ENCODE data around the gene WTAP.

WTAP gene

DNA sequence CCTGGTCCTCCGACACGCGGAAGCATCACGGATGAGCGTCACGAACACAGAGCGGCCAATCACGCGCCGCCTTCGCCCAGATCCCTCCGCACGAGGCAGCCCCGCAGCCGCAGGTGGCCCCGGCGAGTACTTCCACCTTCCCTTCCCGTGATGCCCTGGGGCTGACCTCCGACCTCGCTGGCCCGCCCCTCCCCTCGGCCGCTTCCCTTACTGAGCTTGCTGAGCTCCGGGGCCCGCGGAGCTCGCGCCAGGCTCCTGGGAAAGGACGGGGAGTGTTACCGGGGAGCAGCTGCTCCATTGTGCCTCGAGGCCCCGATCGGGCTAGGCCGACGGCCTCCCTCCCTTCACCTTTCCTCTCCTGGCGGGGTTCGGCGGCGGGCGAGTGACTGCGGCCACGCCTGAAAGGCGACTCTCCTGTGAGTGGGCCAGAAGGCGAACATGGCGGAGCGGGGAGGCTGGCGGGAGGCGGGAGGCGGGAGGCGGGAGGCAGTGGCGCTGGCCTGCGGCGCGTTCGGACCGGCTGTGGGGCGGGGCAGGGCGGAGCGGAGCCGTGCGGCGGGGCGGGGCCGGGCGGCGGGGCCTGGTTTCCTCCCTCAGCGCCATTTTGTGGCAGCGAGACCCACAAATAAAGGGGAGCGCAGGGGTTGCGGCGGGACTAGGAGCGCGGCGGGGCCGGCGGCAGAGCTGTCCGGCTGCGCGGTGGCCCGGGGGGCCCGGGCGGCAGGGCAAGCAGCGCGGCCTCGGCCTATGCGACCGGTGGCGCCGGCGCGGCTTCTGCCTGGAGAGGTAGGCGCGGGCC, at the start of gene WTAP:
TSS of gene WTAP (plus strand) at position 589 of the 799 bp plus-strand sequence. CDS start 8,760 bp downstream, outside the sequence.
- FAIRE-seq (no peak), DNase-seq (ENCODE audit: insufficient read length, low spot score) (peak; percentile 53)
- TF ChIP-seq POLR2A (IDR thresholded peaks at IDR 0.05; ENCODE audit: low read depth, low read length): peak; percentile 81

DNA sequence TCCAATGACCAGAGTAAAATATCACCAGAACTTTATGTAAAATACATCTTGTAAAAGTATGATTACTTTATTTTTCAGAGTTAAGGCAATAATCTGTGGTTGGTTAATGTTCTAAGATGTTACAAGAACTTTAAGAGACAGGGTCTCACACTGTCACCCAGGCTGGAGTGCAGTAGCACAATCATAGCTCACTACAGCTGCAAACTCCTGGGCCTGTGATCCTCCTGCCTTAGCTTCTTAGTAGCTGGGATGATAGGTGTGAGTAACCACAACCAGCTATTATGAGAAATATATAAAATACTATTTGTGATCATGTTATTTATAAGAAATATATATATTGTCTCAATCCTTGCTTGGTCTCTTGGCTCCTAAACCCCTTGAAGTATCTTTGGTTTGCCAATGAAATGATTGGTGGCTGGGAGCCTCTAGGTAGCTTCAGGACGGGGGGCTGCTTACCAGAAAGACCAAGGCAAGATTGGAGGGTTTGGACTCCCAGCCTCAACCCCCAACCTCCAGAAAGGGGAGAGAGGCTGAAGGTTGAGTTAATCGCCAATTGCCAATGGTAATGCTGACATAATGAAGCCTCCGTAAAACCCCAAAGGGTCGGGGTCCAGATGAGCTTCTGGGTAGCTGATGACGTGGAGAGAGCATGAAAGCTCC, 49.7 kb upstream of the WTAP start:
- FAIRE-seq: no peak
- no peak for TF ChIP-seq POLR2A (IDR thresholded peaks at IDR 0.05; ENCODE audit: low read depth, low read length)

DNA sequence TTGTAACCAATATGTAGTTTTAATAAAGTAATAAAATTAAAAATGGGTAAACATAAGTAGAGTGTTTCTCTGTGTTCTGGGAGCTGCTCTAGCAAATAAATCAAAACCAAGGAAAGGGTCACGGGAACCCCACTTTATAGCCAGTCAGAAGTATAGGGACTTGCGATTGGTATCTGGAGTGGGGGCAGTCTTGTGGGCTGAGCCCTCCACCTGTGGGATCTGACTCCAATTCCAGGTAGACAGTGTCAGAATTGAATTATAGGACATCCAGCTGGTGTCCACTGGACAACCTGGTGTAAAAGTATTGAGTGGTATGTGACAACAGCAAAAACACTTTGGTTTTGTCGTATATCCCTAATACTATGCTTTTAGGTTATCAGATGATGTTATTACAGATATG, 48.7 kb upstream of the WTAP start:
- DNase-seq (ENCODE audit: insufficient read length, low spot score): no peak
- no peak for FAIRE-seq
- no peak for TF ChIP-seq POLR2A (IDR thresholded peaks at IDR 0.05; ENCODE audit: low read depth, low read length)

More for the DNA sequence above, 49.7 kb upstream of the WTAP start:
- DNase-seq (ENCODE audit: insufficient read length, low spot score): no peak

DNA sequence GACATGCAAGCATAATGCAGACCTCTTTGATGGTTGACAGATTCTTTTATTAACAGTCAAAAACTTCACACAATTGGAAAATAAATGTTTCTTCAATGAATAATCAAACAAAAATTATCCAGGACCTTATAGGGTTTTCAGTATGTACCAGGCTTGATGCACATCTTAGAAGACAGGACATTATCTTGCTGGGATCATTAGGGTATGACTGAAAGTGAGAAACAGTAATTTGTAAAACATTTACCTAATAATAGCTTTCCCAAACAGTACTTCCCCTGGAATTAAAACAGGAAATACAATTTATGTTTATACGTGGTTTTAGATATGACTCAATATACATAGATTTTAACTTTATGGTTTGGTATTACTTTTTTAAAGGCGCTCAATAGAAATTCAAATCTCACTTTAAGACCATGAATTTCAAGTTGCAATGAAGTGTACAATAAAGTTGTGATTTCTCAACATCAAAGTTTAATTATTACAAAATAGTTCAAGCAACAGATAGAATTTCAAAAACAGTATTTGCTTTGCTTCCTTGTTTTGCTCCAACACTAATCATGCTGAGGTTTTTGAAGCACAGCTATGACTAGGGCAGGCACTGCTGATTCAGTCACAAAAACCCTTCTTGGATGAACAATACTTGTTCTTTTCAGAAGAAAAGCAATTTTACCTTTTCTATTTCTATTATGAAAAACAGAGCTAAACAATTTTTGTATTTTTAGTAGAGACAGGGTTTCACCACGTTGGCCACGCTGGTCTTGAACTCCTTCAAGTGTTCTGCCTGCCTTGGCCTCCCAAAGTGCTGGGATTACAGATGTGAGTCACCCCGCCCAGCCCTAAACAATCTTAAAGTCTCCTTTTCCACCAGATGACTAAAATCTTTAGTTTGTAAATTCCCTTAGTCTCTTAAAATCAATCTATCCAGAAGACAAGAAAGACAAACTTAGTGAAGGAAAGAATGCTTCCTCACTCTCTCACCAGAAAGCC, 47.9 kb upstream of the WTAP start:
- DNase-seq (ENCODE audit: insufficient read length, low spot score) (no peak), FAIRE-seq (peak; percentile 30)
- TF ChIP-seq POLR2A (IDR thresholded peaks at IDR 0.05; ENCODE audit: low read depth, low read length): no peak

DNA sequence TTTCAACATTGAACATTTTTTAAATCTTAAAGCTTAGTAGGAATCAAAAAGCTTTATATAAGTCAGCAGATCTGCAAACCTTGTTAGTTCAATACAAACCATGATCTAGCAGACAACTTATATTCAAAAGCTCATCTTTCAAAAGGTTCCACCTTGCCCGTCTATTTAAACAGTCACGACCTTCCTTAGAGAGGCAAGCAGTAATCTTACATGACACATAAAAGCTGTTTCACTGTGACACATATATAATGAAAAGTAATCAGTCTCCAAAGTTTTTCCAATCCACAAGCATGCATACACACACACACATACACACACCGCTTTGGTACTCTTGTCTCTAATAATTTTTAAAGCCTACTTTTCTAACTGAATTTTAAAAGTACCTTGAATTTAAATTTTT, 47.2 kb upstream of the WTAP start:
- no peak for TF ChIP-seq POLR2A (IDR thresholded peaks at IDR 0.05; ENCODE audit: low read depth, low read length)
- FAIRE-seq (no peak), DNase-seq (ENCODE audit: insufficient read length, low spot score) (no peak)

DNA sequence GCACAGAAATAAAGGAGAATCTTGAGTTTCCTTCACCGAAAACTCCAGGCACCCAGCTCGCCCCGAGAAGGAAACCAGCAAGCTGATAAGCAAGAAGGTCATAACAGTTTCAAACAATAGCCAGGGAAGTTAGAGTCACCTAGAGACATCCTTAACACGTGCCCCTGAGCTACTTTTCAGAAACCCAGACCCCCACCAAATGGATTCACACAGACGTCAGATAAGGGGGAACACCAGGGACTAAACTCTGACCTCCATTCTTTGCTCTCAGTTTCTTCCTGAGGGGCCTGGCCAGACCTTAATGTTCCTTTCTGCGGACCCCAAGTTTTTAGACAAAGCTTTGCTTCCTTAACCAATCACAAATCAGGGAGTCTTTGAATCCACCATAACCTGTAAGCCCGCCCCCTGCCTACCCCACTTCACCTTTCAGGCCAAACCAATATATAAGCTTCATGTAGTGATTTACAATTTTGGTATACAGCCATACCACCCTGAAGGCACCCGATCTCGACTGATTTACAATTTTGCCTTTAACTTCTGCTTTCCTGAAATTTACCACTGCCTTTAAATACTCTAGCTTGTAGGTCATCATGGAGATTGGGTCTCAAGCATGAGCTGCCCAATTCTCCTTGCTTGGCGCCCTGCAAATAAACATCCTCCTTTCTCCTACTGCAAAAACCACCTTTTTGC, 46.0 kb upstream of the WTAP start:
- TF ChIP-seq POLR2A (IDR thresholded peaks at IDR 0.05; ENCODE audit: low read depth, low read length): no peak
- DNase-seq (ENCODE audit: insufficient read length, low spot score): no peak
- no peak for FAIRE-seq

DNA sequence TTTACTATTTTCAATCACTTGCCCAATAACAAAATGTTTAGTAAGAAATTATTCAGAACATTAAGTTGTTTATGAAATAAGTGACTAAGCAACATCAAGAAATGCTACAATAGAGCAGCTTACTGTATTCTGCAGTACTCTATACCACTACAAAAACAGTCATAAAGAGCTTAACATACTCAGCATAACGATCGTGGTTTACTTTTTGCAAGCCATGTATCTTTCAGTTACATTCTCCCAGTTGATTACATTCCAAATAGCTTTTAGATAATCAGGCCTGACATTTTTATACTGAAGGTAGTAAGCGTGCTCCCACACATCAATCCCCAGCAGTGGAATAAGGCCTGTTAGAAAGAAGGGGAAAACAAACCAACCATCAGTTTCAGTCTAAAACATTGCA, 45.0 kb upstream of the WTAP start:
- TF ChIP-seq POLR2A (IDR thresholded peaks at IDR 0.05; ENCODE audit: low read depth, low read length): no peak
- FAIRE-seq: no peak
- no peak for DNase-seq (ENCODE audit: insufficient read length, low spot score)

DNA sequence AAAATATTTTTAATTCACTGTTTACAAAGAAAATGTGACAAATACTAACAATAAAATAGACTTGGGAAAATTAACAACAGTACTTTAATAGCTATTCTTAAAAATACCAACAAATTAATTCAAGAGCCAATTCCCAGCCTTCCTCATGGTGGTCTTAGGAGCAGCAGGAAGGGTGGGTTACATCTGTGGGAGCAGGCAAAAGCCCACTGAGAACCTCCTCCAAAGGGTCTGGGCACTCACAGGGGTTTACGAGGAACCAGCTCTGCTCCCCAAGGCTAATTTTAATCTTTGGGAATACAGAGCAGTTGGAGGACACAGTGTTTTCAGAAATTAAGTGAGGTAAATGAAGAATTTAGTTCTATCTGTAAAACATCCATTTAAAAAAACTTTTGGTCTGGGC, 44.5 kb upstream of the WTAP start:
- DNase-seq (ENCODE audit: insufficient read length, low spot score): no peak
- no peak for FAIRE-seq
- no peak for TF ChIP-seq POLR2A (IDR thresholded peaks at IDR 0.05; ENCODE audit: low read depth, low read length)

DNA sequence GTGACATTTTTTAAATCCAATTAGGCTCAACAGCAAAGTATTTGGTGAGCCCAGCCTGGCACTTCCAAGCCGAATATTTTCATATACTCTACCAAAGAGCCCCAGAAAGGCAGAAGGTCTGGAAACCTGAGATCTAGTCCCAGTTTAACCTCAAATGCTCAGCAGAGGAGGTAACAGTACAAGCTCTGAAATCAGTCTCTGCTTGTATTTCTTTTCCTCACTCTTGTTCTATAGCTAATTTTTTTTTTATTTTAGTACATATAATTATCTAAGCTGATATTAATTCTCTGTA, 43.3 kb upstream of the WTAP start:
- no peak for DNase-seq (ENCODE audit: insufficient read length, low spot score)

DNA sequence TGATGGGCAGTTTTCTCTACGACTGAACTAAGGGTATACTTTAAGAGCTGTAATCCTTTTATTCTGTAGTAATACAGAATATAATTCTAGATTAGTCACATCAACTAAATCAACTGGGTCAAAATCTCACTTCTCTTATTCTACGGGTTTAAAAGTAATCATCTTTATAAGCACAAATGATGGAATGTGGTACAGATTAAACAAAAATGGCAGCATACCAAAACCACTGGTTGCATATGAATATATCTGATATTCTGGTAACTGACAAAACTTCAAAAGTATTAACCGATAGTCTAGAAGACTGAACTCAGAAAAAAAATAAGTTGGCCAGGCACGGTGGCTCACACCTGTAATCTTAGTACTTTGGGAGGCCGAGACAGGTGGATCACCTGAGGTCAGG, 41.3 kb upstream of the WTAP start:
- no peak for DNase-seq (ENCODE audit: insufficient read length, low spot score)
- TF ChIP-seq POLR2A (IDR thresholded peaks at IDR 0.05; ENCODE audit: low read depth, low read length): no peak
- no peak for FAIRE-seq

More for the DNA sequence above, 43.3 kb upstream of the WTAP start:
- no peak for TF ChIP-seq POLR2A (IDR thresholded peaks at IDR 0.05; ENCODE audit: low read depth, low read length)
- no peak for FAIRE-seq

DNA sequence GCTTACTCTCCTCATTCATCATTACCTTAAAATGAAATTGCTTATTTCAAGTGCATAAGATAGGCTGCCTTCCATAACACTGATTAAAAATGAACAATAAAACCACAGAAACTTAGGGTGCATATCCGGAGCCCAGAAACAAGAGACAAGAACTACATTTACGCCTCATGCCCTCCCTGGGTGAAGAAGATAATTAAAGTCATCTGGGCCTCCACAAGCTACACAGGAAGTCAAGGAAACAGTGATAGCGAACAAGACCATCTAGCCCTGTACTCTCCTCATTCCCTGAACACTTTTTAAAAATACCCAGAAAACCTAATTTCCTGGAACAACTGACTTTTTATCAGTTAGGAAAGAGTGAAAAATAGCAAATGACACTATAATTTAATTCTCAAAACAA, 40.6 kb upstream of the WTAP start:
- DNase-seq (ENCODE audit: insufficient read length, low spot score): no peak
- TF ChIP-seq POLR2A (IDR thresholded peaks at IDR 0.05; ENCODE audit: low read depth, low read length): no peak
- FAIRE-seq: no peak

DNA sequence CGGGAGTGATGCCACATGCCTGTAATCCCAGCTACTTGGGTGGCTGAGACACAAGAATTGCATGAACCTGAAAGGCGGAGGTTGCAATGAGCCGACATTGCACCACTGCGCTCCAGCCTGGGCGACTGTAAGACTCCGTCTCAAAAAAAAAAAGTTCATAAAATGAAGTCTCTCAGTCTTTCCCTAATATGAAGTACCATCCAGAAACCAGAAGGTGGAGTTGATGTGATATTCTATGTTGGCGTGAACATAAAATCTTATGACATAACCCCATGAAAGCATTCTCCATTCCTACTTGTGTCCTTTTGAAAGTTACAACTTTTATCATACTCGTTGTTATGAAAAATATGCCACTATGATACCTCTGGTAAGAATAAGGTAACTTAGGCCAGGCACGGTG, 40.0 kb upstream of the WTAP start:
- DNase-seq (ENCODE audit: insufficient read length, low spot score): no peak
- FAIRE-seq: no peak
- no peak for TF ChIP-seq POLR2A (IDR thresholded peaks at IDR 0.05; ENCODE audit: low read depth, low read length)

DNA sequence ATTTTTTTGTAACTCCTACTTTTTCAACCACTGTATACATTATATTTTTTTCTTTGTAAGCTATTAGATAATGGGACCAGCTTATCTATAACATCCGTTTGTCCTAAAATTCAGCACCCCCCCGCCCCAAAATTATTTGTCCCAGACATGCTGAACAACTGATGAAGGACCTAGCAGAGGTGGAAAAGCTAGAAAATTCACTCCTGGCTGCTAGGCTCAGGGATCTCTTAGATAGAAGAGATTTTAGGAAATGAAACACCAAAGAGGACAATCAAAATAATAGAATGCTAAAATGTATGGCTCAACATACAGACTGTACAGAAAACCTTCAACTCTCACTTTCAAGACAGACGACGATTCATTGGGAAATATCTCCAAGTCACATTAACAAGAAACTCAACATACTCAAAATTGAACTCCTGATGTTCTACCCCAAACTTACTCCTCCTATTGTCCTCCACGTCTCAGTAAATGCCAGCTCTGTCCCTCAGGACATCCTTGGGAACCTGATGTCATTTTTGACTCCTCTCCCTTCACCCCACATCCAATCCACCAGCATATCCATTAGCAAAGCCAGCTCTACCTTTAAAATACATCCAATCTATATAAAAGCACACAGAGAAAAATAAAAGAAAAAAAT, 38.9 kb upstream of the WTAP start:
- no peak for FAIRE-seq
- no peak for DNase-seq (ENCODE audit: insufficient read length, low spot score)
- TF ChIP-seq POLR2A (IDR thresholded peaks at IDR 0.05; ENCODE audit: low read depth, low read length): no peak
